OCI-LY1 (cell line): ENCODE results near the gene NUP210.

Experiments used
- EZH2 ChIP-seq: fragments of 200-600 bp; sonication (generic), shearing (Covaris generic); IDR thresholded peaks from 2 replicates; pipeline ENCODE4 v1.8.0; 2017; ENCODE audit warnings: borderline replicate concordance, mixed run types, mild to moderate bottlenecking, antibody characterized with exemption, low read length, moderate library complexity, mixed read lengths
- TF ChIP-seq, protein P1 (sequence below): fragments of 200-600 bp; sonication (generic), shearing (Covaris generic); IDR thresholded peaks from 2 replicates; pipeline ENCODE4 v1.5.1; 2017; ENCODE audit warnings: mild to moderate bottlenecking, antibody characterized with exemption, low read length, moderate library complexity, mixed read lengths

DNA sequence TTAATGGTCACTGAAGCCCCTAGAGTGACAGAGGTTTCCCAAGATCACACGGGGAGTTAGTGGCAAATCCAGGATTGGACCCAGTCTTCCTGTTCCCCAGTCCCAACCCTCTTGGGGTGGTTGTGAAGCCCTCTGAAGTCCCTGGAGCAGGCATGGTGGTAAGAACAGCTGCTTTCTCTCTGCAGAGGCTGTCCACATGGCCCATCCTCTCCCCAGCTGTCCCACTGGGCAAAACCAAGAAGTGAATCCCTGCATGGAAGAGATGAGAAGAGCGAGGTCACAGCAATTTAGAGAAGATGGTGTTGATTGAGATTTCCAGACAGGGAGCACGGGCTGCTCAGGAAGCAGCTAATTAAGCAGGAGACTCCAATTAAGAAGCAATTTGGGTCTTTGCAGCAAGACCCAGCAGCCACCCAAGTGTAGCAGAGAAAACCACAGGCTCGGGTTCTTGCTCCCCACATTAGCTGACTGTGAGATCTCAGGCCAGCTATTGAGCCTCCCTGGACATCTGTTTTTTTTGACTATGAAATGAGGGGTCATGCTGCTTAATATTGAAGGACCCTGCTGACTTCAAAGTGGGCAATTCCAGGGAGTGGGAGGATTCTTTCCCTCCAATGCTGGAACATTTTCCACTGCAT is 45.2 kb upstream of the NUP210 start:
- TF ChIP-seq, protein P1, sequence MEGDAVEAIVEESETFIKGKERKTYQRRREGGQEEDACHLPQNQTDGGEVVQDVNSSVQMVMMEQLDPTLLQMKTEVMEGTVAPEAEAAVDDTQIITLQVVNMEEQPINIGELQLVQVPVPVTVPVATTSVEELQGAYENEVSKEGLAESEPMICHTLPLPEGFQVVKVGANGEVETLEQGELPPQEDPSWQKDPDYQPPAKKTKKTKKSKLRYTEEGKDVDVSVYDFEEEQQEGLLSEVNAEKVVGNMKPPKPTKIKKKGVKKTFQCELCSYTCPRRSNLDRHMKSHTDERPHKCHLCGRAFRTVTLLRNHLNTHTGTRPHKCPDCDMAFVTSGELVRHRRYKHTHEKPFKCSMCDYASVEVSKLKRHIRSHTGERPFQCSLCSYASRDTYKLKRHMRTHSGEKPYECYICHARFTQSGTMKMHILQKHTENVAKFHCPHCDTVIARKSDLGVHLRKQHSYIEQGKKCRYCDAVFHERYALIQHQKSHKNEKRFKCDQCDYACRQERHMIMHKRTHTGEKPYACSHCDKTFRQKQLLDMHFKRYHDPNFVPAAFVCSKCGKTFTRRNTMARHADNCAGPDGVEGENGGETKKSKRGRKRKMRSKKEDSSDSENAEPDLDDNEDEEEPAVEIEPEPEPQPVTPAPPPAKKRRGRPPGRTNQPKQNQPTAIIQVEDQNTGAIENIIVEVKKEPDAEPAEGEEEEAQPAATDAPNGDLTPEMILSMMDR: no peak
- TF ChIP-seq EZH2: no peak
